ENCODE measurements around the gene DCBLD1. TPM values are rescaled to one million over a fixed set of nuclear protein-coding genes. Genes with fewer than 3 reads are reported as not detected.
"Not testable (repeated sequence)": the region's sequence is repeated elsewhere in the genome, so short reads cannot be mapped to it uniquely, and the experiment has no call there.

Gene DCBLD1
- total RNA-seq, 4 donors from 2014 or later: 13.5 to 25.9 (median 21.2) TPM

GRCh38 chr6:117513778-117514365, 31.4 kb downstream of the DCBLD1 start:
- intact Hi-C loops (cut with DNase I): no loop called here
- Histone ChIP-seq H3K27me3 (no peaks in the 10 kb centered on the region), H3K9me3 (no peaks in the 10 kb centered on the region), H3K36me3 (no peaks in the 10 kb centered on the region), H3K4me3 (replicated peaks in 1 of 3) (no peak overlapping the region), H3K27ac (no peak overlapping the region), H3K4me1 (peaks cover 0 to 4% of the 10 kb centered on the region in 2 donors)
- TF ChIP-seq POLR2A (IDR thresholded peaks at IDR 0.05): no peak
- TF ChIP-seq, protein P1, sequence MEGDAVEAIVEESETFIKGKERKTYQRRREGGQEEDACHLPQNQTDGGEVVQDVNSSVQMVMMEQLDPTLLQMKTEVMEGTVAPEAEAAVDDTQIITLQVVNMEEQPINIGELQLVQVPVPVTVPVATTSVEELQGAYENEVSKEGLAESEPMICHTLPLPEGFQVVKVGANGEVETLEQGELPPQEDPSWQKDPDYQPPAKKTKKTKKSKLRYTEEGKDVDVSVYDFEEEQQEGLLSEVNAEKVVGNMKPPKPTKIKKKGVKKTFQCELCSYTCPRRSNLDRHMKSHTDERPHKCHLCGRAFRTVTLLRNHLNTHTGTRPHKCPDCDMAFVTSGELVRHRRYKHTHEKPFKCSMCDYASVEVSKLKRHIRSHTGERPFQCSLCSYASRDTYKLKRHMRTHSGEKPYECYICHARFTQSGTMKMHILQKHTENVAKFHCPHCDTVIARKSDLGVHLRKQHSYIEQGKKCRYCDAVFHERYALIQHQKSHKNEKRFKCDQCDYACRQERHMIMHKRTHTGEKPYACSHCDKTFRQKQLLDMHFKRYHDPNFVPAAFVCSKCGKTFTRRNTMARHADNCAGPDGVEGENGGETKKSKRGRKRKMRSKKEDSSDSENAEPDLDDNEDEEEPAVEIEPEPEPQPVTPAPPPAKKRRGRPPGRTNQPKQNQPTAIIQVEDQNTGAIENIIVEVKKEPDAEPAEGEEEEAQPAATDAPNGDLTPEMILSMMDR (IDR thresholded peaks at IDR 0.05): no peak
- no peak for DNase-seq
- 94% methylated on average over 7 of the region's 7 CpGs for WGBS, 2 donors

DNA sequence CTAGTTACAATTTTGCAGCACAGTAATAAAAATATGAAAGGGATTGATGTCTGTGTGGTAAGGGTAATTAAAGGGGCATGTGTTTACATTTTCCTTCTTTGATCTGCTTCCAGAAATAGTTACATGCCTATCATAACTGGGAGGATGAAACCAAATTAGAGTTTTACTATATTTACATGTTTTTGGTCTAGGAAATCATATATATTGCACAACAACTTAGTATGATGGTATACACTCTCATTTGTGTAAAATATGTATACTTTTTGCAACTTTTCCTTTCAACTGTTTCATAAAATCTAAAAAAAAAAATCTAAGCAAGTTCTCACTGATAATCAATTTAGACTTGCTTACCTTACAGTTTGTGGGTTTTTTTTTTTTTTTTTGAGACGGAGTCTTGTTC, 32.2 kb downstream of the DCBLD1 start:
- no peaks in the 10 kb centered on the region for H3K27me3 ChIP-seq
- WGBS, 2 donors: 95 to 100% methylated on average over 1 of the region's 1 CpG
- H3K4me1 ChIP-seq: peaks cover 0 to 1% of the 10 kb centered on the region in 2 donors
- intact Hi-C loops (cut with DNase I): no loop called here
- no peaks in the 10 kb centered on the region for H3K9me3 ChIP-seq
- H3K36me3 ChIP-seq: no peaks in the 10 kb centered on the region
- no peak overlapping the region for H3K4me3 ChIP-seq (replicated peaks in 1 of 3)
- no peak overlapping the region for H3K27ac ChIP-seq
- TF ChIP-seq, protein P1 (IDR thresholded peaks at IDR 0.05): no peak
- no peak for TF ChIP-seq POLR2A (IDR thresholded peaks at IDR 0.05)
- no peak for DNase-seq

GRCh38 chr6:117515326-117515725, 32.9 kb downstream of the DCBLD1 start:
- Histone ChIP-seq H3K4me3 (replicated peaks in 1 of 3) (no peak overlapping the region), H3K4me1 (no peaks in the 10 kb centered on the region), H3K27ac (no peak overlapping the region), H3K9me3 (no peaks in the 10 kb centered on the region), H3K36me3 (no peaks in the 10 kb centered on the region), H3K27me3 (no peaks in the 10 kb centered on the region)
- intact Hi-C loops (cut with DNase I): no loop called here
- TF ChIP-seq, protein P1 (IDR thresholded peaks at IDR 0.05): no peak
- no peak for TF ChIP-seq POLR2A (IDR thresholded peaks at IDR 0.05)
- DNase-seq: no peak

GRCh38 chr6:117517995-117518394, 35.5 kb downstream of the DCBLD1 start:
- H3K27ac ChIP-seq; H3K9me3 ChIP-seq; intact Hi-C loops (cut with DNase I); H3K4me3 ChIP-seq (replicated peaks in 1 of 3); H3K36me3 ChIP-seq; H3K4me1 ChIP-seq; DNase-seq; H3K27me3 ChIP-seq: not testable (repeated sequence)
- WGBS, 2 donors: 92 to 94% methylated on average over 5 of the region's 5 CpGs

DNA sequence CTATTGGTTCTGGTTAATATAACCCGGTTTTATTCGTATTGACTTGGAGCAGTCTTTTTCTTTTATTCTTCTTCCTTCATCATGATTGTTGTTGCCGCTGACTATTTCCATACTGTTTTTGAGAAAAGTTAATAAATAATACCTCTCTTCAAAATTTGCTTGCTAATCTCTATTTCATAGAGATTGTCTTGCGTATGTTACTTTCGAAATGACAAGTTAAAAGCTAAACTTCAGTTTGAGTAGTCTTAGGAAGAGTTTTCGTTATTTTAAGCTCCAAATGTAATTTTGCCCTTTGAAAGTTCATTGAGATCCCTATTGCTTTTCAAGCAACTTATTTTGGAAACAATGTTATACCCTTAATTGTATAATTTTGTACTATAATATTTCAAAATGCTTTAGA, 36.4 kb downstream of the DCBLD1 start:
- intact Hi-C loops (cut with DNase I): no loop called here
- H3K4me1 ChIP-seq: no peaks in the 10 kb centered on the region
- TF ChIP-seq, protein P1 (IDR thresholded peaks at IDR 0.05): no peak
- TF ChIP-seq POLR2A (IDR thresholded peaks at IDR 0.05): no peak
- no peak overlapping the region for H3K27ac ChIP-seq
- no peak for DNase-seq
- WGBS, 2 donors: 95 to 97% methylated on average over 6 of the region's 6 CpGs
- H3K27me3 ChIP-seq: no peaks in the 10 kb centered on the region
- no peak overlapping the region for H3K4me3 ChIP-seq (replicated peaks in 1 of 3)
- H3K36me3 ChIP-seq: no peaks in the 10 kb centered on the region
- H3K9me3 ChIP-seq: no peaks in the 10 kb centered on the region

Measured in thyroid gland (tissue), 4 donors.